H1 (cell line): Measurements from ENCODE around the gene VAX1. TPM values are rescaled to one million over a fixed set of nuclear protein-coding genes. Genes with fewer than 3 reads are reported as not detected.

ENCODE experiments used
- BCL11A ChIP-seq, 2 experiments: IDR thresholded peaks; one replicate each; pipeline ENCODE4 v1.6.1; 2011; ENCODE audit warnings: low read depth in 2 of 2, low read length in 2 of 2, mild to moderate bottlenecking in 2 of 2
- EZH2 ChIP-seq: fragments of 200-600 bp; sonication (generic); IDR thresholded peaks from 2 replicates; pipeline ENCODE4 v1.7.1; 2012; ENCODE audit warnings: low read depth, mild to moderate bottlenecking, moderate library complexity, low read length, inconsistent platforms; ENCODE audit not compliant: severe bottlenecking
- RNF2 ChIP-seq: fragments of 200-900, 300-1000 bp; sonication (generic); IDR thresholded peaks from 2 replicates; pipeline ENCODE4 v1.7.1; 2016; ENCODE audit warnings: borderline replicate concordance, low read depth, mild to moderate bottlenecking, antibody characterized with exemption, low read length; ENCODE audit not compliant: poor library complexity, severe bottlenecking; ENCODE audit errors: missing control alignments
- SP1 ChIP-seq: IDR thresholded peaks from 2 replicates; pipeline ENCODE4 v1.6.1; 2011; ENCODE audit warnings: low read depth, low read length
- SUZ12 ChIP-seq: fragments of 200-600 bp; sonication (generic); IDR thresholded peaks from 2 replicates; pipeline ENCODE4 v1.6.1; 2012; ENCODE audit warnings: mild to moderate bottlenecking, inconsistent platforms, low read length, moderate library complexity, mixed read lengths
- TAF1 ChIP-seq: IDR thresholded peaks from 2 replicates; pipeline ENCODE4 v1.6.1; 2011; ENCODE audit warnings: mild to moderate bottlenecking, low read depth, low read length
- polyA plus RNA-seq, 7 experiments: library from polyadenylated mRNA; depleted of rRNA in 3 of 7; stranded (reverse) in 5 of 7; unstranded in 2 of 7; fragments of >200 nt in 5 of 7; fragments of 200-250 nt in 2 of 7; gene quantifications; 1 replicate in 5 of 7; 2 replicates in 1 of 7; 4 replicates in 1 of 7; pipeline versions ENCODE4 v1.2.1 to v1.2.3, GENCODE V29; 2011 to 2013; ENCODE audit warnings: missing spikeins in 2 of 7, mixed read lengths in 2 of 7
- total RNA-seq: library from RNA; stranded (reverse); fragmentation: NEBNext Ultra II Directional; extraction: Animal tissue kit (Norgen Biotek cat#: 25700); gene quantifications from 2 replicates; pipeline ENCODE4 v1.2.1, GENCODE V29; 2021

VAX1 gene
- total and polyA plus RNA-seq, 2 of the 8 experiments (the other 6 are each of a cell fraction or from before 2014, with no cell fraction given): not detected

DNA sequence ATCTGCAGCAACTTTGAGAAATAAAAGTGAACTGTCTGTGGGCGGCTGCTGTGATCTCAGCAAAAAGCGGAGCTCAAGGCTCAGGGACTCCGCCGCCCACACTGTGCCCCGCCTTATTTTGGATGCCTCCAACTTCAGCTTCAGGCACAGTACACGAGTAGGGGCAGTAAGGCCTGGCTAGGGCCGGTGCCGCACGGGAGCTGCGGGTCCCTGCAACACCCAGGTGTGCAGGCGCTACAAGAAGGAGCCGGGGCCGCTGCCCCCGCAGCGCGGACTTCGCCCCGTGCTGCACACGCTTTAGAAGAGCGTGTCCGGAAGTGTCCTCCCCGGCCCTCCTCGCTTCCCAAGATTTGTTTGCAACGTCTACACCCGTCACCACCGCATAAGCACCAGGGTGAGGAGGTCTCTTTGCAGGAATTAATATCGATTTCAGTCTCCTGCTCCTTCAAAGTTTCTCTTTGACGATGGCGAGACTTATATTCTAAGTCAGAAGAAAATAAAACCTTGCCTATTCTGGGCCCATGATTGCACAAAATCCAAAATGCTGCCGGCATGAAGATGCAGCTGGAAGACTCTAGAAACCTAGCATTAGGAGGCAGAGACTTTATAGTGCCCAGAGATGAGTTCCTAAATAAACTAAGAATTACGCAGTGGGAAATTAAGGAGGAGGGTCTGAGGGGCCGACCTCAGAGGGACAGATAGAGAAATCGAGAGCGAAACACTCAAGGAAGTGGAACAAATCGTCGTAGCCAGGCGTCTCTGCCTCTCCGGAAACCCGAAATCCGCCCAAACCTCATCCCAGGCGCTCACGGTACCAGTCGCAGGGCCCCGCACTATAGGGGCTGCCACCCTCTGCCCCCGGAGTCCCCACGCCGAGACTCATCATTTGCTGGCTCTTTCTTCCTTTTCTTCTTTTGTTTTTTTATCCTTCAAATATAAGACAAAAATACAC, 6.4 kb downstream of the VAX1 start (continued):
- TF ChIP-seq SUZ12: peak; percentile 100
- TF ChIP-seq TAF1: no peak
- 0 out of 2 replicates have a peak, but pooled peaks have one; percentile 7 for TF ChIP-seq SP1
- TF ChIP-seq BCL11A (IDR thresholded peaks at IDR 0.05; ENCODE audit: low read depth in 2 of 2, low read length in 2 of 2): no peak
- peak; percentile 98 for TF ChIP-seq EZH2
- peak; percentile 95 for TF ChIP-seq RNF2
